ENCODE results near the gene ISM1.

Gene ISM1

DNA sequence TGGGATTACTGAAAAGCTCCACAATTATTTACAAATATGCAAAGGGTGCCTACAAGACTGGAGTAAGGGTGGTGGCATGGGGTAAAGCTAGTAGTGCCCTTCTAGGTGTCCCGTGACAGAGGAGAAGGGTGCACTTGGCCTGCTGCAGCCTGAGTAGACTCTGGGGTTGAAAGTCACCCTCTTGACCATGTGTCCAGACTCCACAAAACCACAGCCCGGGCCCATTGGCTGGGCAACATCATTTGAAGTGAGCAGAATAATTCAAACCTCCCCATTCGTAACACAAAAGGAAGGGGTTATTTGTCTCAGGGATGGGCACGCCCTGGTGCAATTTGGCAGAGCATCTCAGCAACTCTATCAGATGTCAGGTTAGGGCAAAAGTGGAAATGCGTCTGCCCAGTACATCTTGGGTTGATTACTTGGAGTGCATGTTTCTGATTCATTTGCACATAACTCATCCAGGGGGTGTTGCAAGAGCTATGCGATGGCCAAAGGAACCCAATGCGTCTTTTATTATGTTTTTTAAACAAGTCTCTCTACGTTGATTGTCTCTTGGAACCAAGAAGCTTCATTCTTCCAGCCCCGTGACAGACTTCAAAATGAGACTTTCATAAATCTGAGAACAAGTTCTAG is 56.7 kb downstream of the ISM1 start:
- H3K27ac ChIP-seq = no peak overlapping the region
- TF ChIP-seq, protein P1, sequence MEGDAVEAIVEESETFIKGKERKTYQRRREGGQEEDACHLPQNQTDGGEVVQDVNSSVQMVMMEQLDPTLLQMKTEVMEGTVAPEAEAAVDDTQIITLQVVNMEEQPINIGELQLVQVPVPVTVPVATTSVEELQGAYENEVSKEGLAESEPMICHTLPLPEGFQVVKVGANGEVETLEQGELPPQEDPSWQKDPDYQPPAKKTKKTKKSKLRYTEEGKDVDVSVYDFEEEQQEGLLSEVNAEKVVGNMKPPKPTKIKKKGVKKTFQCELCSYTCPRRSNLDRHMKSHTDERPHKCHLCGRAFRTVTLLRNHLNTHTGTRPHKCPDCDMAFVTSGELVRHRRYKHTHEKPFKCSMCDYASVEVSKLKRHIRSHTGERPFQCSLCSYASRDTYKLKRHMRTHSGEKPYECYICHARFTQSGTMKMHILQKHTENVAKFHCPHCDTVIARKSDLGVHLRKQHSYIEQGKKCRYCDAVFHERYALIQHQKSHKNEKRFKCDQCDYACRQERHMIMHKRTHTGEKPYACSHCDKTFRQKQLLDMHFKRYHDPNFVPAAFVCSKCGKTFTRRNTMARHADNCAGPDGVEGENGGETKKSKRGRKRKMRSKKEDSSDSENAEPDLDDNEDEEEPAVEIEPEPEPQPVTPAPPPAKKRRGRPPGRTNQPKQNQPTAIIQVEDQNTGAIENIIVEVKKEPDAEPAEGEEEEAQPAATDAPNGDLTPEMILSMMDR (conservative IDR thresholded peaks at IDR 0.05) = no peak
- no peak for TF ChIP-seq ZFX (IDR thresholded peaks at IDR 0.05)

- TF ChIP-seq, protein P1 (conservative IDR thresholded peaks at IDR 0.05) = no peak
- TF ChIP-seq ZFX (IDR thresholded peaks at IDR 0.05) = no peak
- H3K27ac ChIP-seq = no peak overlapping the region
Measured at GRCh38 chr20:13278812-13279570, 57.9 kb downstream of the ISM1 start.

DNA sequence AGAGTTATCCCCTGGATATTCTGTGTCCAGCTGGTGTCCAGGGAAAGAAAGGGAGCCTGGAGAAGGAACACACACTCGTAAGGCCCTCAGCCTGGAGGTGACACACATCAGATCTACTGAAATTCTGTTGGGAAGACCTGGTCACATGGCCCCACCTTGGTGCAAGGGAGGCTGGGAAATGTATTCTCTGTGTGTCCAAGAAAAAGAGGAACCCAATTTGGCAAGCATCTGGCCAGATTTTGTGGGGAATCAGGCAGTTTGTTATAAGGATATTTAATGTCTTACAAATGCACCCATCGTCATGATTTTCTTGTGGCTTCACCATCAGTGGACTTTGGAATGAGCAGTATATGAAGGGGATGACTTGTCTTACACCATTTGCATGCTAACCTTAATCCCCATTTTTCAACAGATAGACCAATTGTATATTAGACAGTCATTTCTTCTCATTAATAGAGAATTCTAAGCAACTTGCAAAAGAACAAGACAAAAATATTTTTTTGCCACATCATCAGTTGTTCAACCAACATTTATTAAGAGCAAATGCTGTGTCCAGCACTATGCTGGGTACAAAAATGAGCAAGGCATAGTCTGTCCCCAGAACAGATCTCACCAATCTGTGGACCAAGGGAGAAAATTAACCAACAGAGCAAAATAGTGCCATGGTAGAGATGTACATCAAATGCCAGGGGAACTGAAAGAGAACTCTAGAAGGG is 59.7 kb downstream of the ISM1 start:
- TF ChIP-seq, protein P1 (conservative IDR thresholded peaks at IDR 0.05) = no peak
- no peak for TF ChIP-seq ZFX (IDR thresholded peaks at IDR 0.05)
- H3K27ac ChIP-seq = no peak overlapping the region

DNA sequence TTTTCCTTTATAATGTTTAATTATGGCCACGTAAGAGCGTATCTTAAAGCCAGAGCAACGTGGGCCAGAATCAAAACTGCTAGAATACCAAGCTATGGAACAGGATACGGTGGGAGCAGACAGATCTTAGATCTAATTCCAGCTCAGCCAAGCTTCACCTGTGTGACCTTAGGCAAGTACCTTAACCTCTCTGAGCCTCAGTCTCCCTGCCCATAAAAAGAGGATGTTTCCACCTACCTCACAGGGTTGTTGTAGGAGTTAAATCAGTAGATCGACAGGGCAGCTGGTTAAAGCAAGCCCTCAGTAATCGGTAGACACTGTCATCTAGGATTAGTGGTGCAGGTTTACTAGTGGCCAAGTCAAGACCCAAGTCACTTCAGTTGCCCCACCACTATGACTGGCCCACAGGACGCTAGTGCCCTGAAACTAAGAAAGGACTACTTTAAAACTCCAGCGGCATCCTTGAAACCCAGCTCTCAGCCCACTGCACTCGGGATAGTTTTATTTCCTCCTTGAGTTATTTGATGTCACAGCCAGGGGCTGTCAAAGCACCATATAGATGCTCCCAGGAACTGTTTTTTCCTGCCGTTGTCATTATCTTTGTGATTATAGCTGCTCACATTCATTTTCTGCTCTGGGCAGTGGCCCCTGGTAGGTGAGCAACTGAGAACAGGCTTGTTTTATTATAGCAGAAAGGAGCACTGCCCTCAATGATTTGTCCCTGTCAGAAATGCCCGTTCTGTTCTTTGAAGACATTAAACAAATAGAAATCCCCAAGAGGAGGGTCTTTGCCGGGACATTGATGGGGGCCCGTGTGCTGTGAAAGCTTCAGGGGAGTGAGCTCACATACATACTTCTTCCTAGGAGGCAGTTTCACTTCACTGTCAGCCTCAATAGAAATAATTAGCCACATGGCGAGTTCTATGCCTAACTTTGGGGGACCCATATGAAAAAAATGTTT is 63.1 kb downstream of the ISM1 start:
- no peak for TF ChIP-seq ZFX (IDR thresholded peaks at IDR 0.05)
- TF ChIP-seq, protein P1 (conservative IDR thresholded peaks at IDR 0.05) = no peak

GRCh38 chr20:13284830-13285229 is 63.8 kb downstream of the ISM1 start:
- TF ChIP-seq ZFX (IDR thresholded peaks at IDR 0.05) = no peak
- TF ChIP-seq, protein P1 (conservative IDR thresholded peaks at IDR 0.05) = no peak
- no peak overlapping the region for H3K27ac ChIP-seq

More for the DNA sequence above, 63.1 kb downstream of the ISM1 start:
- H3K27ac ChIP-seq = no peak overlapping the region

GRCh38 chr20:13285408-13285807 is 64.3 kb downstream of the ISM1 start:
- no peak overlapping the region for H3K27ac ChIP-seq
- TF ChIP-seq, protein P1 (conservative IDR thresholded peaks at IDR 0.05) = no peak
- no peak for TF ChIP-seq ZFX (IDR thresholded peaks at IDR 0.05)
